ENCODE data around the gene TRPV5. TPM values are rescaled to one million over a fixed set of nuclear protein-coding genes. Genes with fewer than 3 reads are reported as not detected.
"Not testable (repeated sequence)": the region's sequence is repeated elsewhere in the genome, so short reads cannot be mapped to it uniquely, and the experiment has no call there.

TRPV5 gene
- not detected in 2 replicates for total RNA-seq

GRCh38 chr7:142933624-142934023 is at the start of gene TRPV5:
TRPV5 (minus strand) TSS chr7:142933746; CDS start chr7:142933459, 287 bp downstream.
- H3K4me3 ChIP-seq (ENCODE audit: low read depth, low read length) = no peak within 1 kb of the TSS

DNA sequence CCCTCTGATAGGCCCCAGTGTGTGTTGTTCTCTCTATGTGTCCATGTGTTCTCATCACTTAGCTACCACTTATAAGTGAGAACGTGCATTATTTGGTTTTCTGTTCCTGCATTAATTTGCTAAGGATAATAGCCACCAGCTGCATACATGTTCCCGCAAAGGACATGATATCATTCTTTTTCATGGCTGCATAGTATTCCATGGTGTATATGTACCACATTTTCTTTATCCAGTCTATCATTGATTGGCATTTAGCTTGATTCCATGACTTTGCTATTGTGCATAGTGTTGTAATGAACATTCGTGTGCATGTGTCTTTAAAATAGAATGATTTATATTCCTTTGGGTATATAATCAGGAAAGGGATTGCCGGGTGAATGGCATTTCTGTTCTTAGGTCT is 44.9 kb upstream of the TRPV5 start:
- not testable (repeated sequence) for H3K4me3 ChIP-seq (ENCODE audit: low read depth, low read length); DNase-seq (ENCODE audit: low read depth)

More at GRCh38 chr7:142933624-142934023, at the start of gene TRPV5:
- no peak for DNase-seq (ENCODE audit: low read depth)
- no peak for TF ChIP-seq CTCF (conservative IDR thresholded peaks at IDR 0.05; ENCODE audit: low read depth, low read length)

GRCh38 chr7:142974626-142975025 is 41.1 kb upstream of the TRPV5 start:
- TF ChIP-seq CTCF (conservative IDR thresholded peaks at IDR 0.05; ENCODE audit: low read depth, low read length) = no peak
- no peak overlapping the region for H3K4me3 ChIP-seq (ENCODE audit: low read depth, low read length)
- DNase-seq (ENCODE audit: low read depth) = no peak

- TF ChIP-seq CTCF (conservative IDR thresholded peaks at IDR 0.05; ENCODE audit: low read depth, low read length) = no peak
- no peak overlapping the region for H3K4me3 ChIP-seq (ENCODE audit: low read depth, low read length)
- DNase-seq (ENCODE audit: low read depth) = no peak
Measured at GRCh38 chr7:142969183-142969582, 35.6 kb upstream of the TRPV5 start.

DNA sequence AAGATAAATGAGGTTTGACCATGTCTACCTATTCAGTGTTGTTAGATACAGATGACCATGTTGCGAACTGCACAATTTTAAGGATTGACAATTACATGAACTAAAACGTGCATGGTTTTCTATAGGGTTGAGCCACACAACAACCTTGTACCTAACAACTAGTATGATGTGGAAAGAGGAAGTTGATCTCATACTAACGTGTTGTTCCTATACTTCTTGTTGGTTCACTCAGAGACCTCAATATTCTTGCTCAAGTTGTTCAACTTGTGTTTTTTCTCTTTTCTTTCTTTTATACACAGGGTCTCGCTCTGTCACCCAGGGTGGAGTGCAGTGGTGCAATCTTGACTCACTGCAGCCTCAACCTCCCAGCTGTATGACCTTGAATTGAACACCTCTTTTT is 34.7 kb upstream of the TRPV5 start:
- no peak for DNase-seq (ENCODE audit: low read depth)
- TF ChIP-seq CTCF (conservative IDR thresholded peaks at IDR 0.05; ENCODE audit: low read depth, low read length) = no peak
- H3K4me3 ChIP-seq (ENCODE audit: low read depth, low read length) = no peak overlapping the region

DNA sequence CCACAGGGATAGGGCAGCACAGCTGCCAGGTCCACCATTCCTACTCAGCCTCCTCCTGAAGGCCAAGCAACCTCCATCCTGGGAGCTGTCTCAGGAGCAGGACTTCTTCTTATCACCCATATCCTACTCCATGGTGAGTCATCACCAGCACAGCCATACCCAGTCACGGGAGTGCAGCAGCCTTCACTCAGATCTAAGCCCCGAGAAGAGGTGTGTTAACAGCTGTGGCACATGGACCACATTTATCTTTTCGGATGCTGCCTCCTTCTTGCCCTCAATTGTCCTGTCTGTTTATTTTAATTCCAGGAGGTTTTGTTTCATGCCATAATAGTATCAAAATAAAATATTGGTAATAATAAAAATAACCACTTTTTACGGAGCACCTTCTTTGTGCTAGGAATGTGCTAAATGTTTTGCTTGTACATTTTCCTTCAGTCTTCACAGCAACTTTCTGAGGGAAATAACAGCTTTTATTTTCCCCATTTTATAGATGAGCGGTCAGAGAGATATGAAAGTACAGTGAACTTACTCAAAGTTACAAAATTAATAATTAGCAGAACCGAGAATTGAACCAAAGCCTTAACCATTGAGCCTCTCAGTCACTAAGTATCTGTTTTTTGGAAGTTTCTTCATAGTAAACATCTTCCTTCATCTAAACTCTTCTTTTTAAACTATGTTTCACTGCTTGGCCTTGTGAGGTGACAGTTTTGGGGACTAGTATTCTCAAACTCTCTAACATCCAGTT is 31.1 kb upstream of the TRPV5 start:
- no peak for DNase-seq (ENCODE audit: low read depth)
- TF ChIP-seq CTCF (conservative IDR thresholded peaks at IDR 0.05; ENCODE audit: low read depth, low read length) = no peak
- no peak overlapping the region for H3K4me3 ChIP-seq (ENCODE audit: low read depth, low read length)

GRCh38 chr7:142963993-142964392 is 30.4 kb upstream of the TRPV5 start:
- no peak overlapping the region for H3K4me3 ChIP-seq (ENCODE audit: low read depth, low read length)
- TF ChIP-seq CTCF (conservative IDR thresholded peaks at IDR 0.05; ENCODE audit: low read depth, low read length) = no peak
- DNase-seq (ENCODE audit: low read depth) = no peak
